ENCODE measurements around the gene RBL1.
"Not testable (repeated sequence)": the region's sequence is repeated elsewhere in the genome, so short reads cannot be mapped to it uniquely, and the experiment has no call there.

Gene RBL1

DNA sequence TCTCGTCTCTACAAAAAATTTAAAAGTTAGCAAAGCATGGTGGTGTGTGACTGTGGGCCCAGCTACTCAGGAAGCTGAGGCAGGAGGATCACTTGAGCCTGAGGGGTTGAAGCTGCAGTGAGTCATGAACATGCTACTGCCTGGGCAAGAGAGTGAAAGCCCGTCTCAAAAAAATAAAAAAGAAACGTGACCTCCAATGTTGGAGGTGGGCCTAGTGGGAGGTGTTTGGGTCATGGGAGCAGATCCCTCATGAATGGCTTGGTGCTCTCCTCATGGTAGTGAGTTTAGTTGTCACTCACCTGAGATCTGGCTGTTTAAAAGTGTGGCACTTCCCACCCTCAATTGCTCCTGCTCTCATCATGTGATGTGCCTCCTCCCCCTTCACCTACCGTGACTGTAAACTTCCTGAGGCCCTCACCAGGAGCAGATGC is 24.3 kb downstream of the RBL1 start:
- H3K27me3 Mint-ChIP-seq (ENCODE audit: low read depth, poor library complexity): no peaks in the 10 kb centered on the region
- H3K27ac Mint-ChIP-seq: no peak overlapping the region
- no peak for DNase-seq
- H3K36me3 Mint-ChIP-seq (ENCODE audit: low read depth): peaks cover 86% of the 10 kb centered on the region
- no peaks in the 10 kb centered on the region for H3K4me1 Mint-ChIP-seq
- TF ChIP-seq, protein P1, sequence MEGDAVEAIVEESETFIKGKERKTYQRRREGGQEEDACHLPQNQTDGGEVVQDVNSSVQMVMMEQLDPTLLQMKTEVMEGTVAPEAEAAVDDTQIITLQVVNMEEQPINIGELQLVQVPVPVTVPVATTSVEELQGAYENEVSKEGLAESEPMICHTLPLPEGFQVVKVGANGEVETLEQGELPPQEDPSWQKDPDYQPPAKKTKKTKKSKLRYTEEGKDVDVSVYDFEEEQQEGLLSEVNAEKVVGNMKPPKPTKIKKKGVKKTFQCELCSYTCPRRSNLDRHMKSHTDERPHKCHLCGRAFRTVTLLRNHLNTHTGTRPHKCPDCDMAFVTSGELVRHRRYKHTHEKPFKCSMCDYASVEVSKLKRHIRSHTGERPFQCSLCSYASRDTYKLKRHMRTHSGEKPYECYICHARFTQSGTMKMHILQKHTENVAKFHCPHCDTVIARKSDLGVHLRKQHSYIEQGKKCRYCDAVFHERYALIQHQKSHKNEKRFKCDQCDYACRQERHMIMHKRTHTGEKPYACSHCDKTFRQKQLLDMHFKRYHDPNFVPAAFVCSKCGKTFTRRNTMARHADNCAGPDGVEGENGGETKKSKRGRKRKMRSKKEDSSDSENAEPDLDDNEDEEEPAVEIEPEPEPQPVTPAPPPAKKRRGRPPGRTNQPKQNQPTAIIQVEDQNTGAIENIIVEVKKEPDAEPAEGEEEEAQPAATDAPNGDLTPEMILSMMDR (IDR thresholded peaks at IDR 0.05): no peak
- no peak overlapping the region for H3K4me3 Mint-ChIP-seq
- H3K9me3 Mint-ChIP-seq: peaks cover 27% of the 10 kb centered on the region

DNA sequence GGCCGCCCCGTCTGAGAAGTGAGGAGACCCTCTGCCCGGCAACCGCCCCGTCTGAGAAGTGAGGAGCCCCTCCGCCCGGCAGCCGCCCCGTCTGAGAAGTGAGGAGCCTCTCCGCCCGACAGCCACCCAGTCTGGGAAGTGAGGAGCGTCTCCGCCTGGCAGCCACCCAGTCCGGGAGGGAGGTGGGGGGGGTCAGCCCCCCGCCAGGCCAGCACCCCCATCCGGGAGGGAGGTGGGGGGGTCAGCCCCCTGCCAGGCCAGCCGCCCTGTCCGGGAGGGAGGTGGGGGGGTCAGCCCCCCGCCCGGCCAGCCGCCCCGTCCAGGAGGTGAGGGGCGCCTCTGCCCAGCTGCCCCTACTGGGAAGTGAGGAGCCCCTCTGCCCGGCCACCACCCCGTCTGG is 26.2 kb downstream of the RBL1 start:
- DNase-seq; H3K27me3 Mint-ChIP-seq (ENCODE audit: low read depth, poor library complexity); H3K4me1 Mint-ChIP-seq; H3K4me3 Mint-ChIP-seq; H3K27ac Mint-ChIP-seq: not testable (repeated sequence)
- H3K9me3 Mint-ChIP-seq: peaks cover 13% of the 10 kb centered on the region
- H3K36me3 Mint-ChIP-seq (ENCODE audit: low read depth): peaks cover 83% of the 10 kb centered on the region

DNA sequence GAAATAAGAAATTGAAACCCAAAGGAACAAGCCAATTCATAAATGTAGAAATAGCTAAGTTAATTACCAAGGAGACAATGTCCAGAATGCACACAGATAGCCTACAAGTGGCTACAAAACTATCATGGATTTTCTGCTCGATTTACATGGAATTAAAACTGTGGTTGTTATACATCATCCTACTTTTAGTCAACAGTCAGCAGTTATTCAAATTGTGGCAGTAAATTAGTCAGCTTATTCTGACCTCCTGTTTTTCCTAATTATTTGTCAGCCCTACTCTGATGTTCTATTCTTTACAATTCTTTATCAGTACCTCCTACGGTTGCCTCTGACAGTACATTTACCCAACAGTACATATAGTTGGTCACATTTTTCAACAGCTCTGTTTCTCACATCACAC is 29.6 kb downstream of the RBL1 start:
- Mint-ChIP-seq H3K27ac (peak overlapping the region; percentile 22), H3K4me3 (no peak overlapping the region)

DNA sequence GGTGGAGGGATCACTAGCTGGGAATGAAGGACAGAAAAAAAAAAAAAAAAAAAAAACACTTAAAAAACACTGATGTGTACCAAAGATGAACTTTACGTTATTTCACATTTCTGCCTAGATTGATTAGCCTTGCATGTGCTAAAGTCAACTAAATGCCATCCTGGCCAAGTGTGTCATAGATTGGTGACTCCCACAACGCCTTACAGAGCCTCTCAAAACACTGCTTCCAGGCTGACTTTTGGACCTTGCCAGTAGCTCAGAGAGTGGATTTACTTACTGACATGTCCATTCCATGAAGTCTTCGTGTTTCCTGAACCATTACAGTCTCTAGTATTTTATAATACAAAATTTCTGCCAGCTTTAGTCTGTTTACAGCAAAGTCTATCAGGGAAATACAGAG is 40.5 kb downstream of the RBL1 start:
- TF ChIP-seq, protein P1 (IDR thresholded peaks at IDR 0.05): no peak
- Mint-ChIP-seq H3K27me3 (ENCODE audit: low read depth, poor library complexity) (peaks cover 2% of the 10 kb centered on the region), H3K4me3 (no peak overlapping the region), H3K4me1 (no peaks in the 10 kb centered on the region), H3K9me3 (no peaks in the 10 kb centered on the region), H3K36me3 (ENCODE audit: low read depth) (peaks cover 83% of the 10 kb centered on the region), H3K27ac (peak overlapping the region; percentile 89)
- DNase-seq: no peak

More for the DNA sequence above, 29.6 kb downstream of the RBL1 start:
- Mint-ChIP-seq H3K4me1 (no peaks in the 10 kb centered on the region), H3K9me3 (peaks cover under 1% of the 10 kb centered on the region), H3K27me3 (ENCODE audit: low read depth, poor library complexity) (peaks cover 4% of the 10 kb centered on the region), H3K36me3 (ENCODE audit: low read depth) (peaks cover 81% of the 10 kb centered on the region)
- TF ChIP-seq, protein P1 (IDR thresholded peaks at IDR 0.05): no peak
- no peak for DNase-seq

DNA sequence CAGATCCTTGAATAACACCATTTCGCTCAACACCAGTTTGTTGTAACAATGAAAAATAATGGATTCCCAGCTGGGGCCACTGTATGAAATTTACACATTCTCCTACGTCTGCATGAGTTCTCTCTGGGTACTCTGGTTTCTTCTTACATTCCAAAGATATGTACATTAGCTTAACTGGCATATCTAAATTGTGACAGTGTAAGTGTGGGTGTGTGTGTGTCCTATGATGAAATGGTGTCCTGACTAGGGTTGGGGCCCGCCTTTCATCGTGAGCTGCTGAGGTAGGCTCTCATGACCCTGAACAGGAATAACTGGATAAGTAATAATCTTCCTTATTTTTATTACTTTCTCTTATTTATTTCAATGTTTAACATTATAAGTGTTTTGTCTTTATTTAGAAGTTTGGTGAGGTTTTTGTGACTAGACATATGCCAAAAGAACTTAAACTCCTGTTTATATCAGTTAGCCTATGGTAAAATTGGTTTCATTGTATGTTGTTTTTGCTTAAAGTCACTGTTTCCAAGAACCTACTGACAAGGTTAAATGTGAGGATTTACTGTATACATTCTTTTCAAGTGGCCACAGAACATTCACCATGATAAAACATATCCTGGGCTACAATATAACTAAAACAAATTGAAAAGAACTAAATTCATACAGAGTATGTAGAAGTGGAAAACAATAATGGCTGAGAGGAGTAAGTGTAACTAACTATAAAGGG is 42.4 kb downstream of the RBL1 start:
- TF ChIP-seq, protein P1 (IDR thresholded peaks at IDR 0.05): no peak
- H3K4me1 Mint-ChIP-seq: no peaks in the 10 kb centered on the region
- H3K4me3 Mint-ChIP-seq: no peak overlapping the region
- H3K36me3 Mint-ChIP-seq (ENCODE audit: low read depth): peaks cover 88% of the 10 kb centered on the region
- no peaks in the 10 kb centered on the region for H3K9me3 Mint-ChIP-seq
- no peak for DNase-seq
- no peak overlapping the region for H3K27ac Mint-ChIP-seq
- peaks cover 2% of the 10 kb centered on the region for H3K27me3 Mint-ChIP-seq (ENCODE audit: low read depth, poor library complexity)

DNA sequence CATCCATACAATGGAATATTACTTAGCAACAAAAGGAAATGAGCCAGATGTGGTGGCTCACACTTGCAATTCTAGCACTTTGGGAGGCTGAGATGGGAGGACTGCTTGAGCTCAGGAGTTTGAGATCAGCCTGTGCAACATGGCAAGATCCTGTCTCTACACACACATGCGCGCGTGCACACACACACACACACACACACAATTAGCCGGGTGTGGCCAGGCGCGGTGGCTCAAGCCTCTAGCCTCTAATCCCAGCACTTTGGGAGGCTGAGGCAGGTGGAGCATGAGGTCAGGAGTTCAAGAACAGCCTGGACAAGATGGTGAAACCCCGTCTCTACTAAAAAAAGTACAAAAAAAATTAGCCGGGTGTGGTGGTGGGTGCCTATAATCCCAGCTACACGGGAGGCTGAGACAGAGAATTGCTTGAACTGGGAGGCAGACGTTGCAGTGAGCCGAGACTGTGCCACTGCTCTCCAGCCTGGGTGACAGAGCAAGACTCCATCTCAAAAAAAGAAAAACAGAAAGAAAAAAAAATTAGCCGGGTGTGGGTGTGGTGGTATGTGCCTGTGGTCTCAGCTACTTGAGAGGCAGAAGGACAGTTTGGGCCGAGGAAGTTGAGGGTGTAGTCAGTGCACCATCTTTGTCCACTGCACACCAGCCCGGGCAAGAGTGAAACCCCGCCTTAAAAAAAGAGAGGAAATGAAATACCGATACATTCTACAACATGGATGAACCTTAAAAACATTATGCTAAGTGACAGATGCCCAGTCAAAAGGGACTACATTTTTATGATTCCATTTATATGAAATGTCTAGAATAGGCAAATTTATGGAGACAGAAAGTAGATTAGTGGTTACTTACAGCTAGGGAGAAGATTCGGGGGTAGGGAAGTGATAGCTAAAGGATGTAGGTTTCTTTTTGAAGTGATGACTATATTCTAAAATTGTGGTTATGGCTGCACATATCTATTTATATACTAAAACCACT is 52.5 kb downstream of the RBL1 start:
- DNase-seq: no peak
- Mint-ChIP-seq H3K36me3 (ENCODE audit: low read depth) (peaks cover 89% of the 10 kb centered on the region), H3K27ac (no peak overlapping the region), H3K4me3 (no peak overlapping the region), H3K27me3 (ENCODE audit: low read depth, poor library complexity) (peaks cover 3% of the 10 kb centered on the region), H3K9me3 (peaks cover 23% of the 10 kb centered on the region), H3K4me1 (no peaks in the 10 kb centered on the region)
- TF ChIP-seq, protein P1 (IDR thresholded peaks at IDR 0.05): no peak

DNA sequence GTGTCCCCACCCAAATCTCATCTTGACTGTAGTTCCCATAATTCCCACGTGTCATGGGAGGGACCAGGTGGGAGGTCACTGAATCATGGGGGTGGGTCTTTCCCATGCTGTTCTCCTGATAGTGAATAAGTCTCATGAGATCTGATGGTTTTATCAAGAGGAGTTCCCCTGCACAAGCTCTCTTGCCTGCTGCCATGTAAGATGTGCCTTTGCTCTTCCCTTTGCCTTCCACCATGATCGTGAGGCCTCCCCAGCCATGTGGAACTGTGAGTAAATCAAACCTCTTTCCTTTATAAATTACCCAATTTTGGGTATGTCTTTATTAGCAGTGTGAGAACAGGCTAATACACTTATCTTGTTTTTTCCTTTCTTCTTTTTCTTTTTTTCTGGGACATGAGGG is 56.4 kb downstream of the RBL1 start:
- H3K36me3 Mint-ChIP-seq (ENCODE audit: low read depth): peaks cover 85% of the 10 kb centered on the region

More for the DNA sequence above, 56.4 kb downstream of the RBL1 start:
- not testable (repeated sequence) for H3K4me1 Mint-ChIP-seq; H3K27ac Mint-ChIP-seq; DNase-seq; H3K4me3 Mint-ChIP-seq; H3K27me3 Mint-ChIP-seq (ENCODE audit: low read depth, poor library complexity)
- peaks cover 23% of the 10 kb centered on the region for H3K9me3 Mint-ChIP-seq

Data from nephron progenitor cell (in vitro differentiated cells).